Left lung (tissue), 14 donors: ENCODE results near the gene CNTLN. TPM values are rescaled to one million over a fixed set of nuclear protein-coding genes. Genes with fewer than 3 reads are reported as not detected.

ENCODE experiments used
- ATAC-seq: fragments of 200-7000 bp; cut with Tn5 transposase; one replicate; pipeline ENCODE4 v1.9.1; 2020; ENCODE audit warnings: moderate library complexity
- DNase-seq, 4 donors: peaks; one replicate each; pipeline ENCODE4 v3.0.0-alpha.2; 2013 to 2020
- H3K27ac ChIP-seq, 2 donors: fragments of 200-600 bp; sonication (generic) in 1 of 2; one replicate each; pipeline versions ENCODE4 v1.5.0 to v1.8.0; 2020 to 2021
- H3K27me3 ChIP-seq, 2 donors: fragments of 200-600 bp; sonication (generic) in 1 of 2; one replicate each; pipeline versions ENCODE4 v1.5.0 to v1.8.0; 2020 to 2021
- H3K36me3 ChIP-seq, 2 donors: fragments of 200-600 bp; sonication (generic) in 1 of 2; one replicate each; pipeline versions ENCODE4 v1.5.0 to v1.8.0; 2020 to 2021
- H3K4me1 ChIP-seq, 2 donors: fragments of 200-600 bp; one replicate each; pipeline ENCODE4 v1.8.0; 2021
- H3K4me3 ChIP-seq, 2 donors: fragments of 200-600 bp; sonication (generic) in 1 of 2; one replicate each; pipeline versions ENCODE4 v1.5.0 to v1.8.0; 2020 to 2021; ENCODE audit warnings: mild to moderate bottlenecking in 1 of 2
- H3K9me3 ChIP-seq, 2 donors: fragments of 200-600 bp; sonication (generic) in 1 of 2; one replicate each; pipeline versions ENCODE4 v1.5.0 to v1.8.0; 2020 to 2021
- CTCF ChIP-seq, 2 donors: fragments of 200-600 bp; sonication (generic) in 1 of 2; IDR thresholded peaks; one replicate each; pipeline versions ENCODE4 v1.5.0 to v1.8.0; 2021; ENCODE audit warnings: antibody characterized with exemption in 2 of 2
- intact Hi-C, 2 donors: fragments of 100-400 bp; cut with DNase I; formaldehyde crosslinking; loops; one replicate each; pipeline versions ENCODE4 v1.11.2 to v1.14.2; 2022
- long read RNA-seq, 12 donors: library from polyadenylated mRNA in 2 of 12; unstranded in 2 of 12; transcript quantifications; one replicate each; pipeline ENCODE4 v2.0.0 and lab custom pipeline, GENCODE V29; 2019 to 2026
- polyA plus RNA-seq, 6 donors: library from polyadenylated mRNA; unstranded; fragments of 120-200 nt; gene quantifications; one replicate each; pipeline ENCODE4 v1.2.1, GENCODE V29; 2013; ENCODE audit not compliant: insufficient read length in 6 of 6
- total RNA-seq, 2 donors: library from RNA; stranded (reverse); fragmentation: NEBNext Ultra II Directional; extraction: Animal tissue kit (Norgen Biotek cat#: 25700); gene quantifications; one replicate each; pipeline ENCODE4 v1.2.1, GENCODE V29; 2021
- donor health status: DM: no; HTN: yes; CAD: no.
- donor health status: DM: no; HTN: no; CAD: no.

The CNTLN gene, protein sequence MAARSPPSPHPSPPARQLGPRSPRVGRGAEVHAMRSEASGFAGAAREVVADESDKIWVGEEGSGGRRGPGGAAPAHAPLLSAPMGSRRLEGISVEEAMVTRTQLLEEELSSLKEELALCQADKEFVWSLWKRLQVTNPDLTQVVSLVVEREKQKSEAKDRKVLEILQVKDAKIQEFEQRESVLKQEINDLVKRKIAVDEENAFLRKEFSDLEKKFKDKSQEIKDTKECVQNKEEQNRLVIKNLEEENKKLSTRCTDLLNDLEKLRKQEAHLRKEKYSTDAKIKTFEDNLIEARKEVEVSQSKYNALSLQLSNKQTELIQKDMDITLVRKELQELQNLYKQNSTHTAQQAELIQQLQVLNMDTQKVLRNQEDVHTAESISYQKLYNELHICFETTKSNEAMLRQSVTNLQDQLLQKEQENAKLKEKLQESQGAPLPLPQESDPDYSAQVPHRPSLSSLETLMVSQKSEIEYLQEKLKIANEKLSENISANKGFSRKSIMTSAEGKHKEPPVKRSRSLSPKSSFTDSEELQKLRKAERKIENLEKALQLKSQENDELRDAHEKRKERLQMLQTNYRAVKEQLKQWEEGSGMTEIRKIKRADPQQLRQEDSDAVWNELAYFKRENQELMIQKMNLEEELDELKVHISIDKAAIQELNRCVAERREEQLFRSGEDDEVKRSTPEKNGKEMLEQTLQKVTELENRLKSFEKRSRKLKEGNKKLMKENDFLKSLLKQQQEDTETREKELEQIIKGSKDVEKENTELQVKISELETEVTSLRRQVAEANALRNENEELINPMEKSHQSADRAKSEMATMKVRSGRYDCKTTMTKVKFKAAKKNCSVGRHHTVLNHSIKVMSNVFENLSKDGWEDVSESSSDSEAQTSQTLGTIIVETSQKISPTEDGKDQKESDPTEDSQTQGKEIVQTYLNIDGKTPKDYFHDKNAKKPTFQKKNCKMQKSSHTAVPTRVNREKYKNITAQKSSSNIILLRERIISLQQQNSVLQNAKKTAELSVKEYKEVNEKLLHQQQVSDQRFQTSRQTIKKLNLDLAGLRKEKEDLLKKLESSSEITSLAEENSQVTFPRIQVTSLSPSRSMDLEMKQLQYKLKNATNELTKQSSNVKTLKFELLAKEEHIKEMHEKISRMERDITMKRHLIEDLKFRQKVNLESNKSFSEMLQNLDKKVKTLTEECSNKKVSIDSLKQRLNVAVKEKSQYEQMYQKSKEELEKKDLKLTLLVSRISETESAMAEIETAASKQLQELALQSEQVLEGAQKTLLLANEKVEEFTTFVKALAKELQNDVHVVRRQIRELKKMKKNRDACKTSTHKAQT (N-terminal part only)
- 1 to 10 TPM; 5.2 to 6.8 TPM for total RNA-seq
- polyA plus RNA-seq = 10 to 100 TPM; 15.0 to 25.2 (median 22.4) TPM
- long read RNA-seq, donor 1, full-length matches to known transcripts = 3 of 3 reads
- long read RNA-seq, donor 1, partial matches to known transcripts = 0 of 3 reads
- long read RNA-seq, donor 1, other reads (novel, unspliced or antisense) = 0 of 3 reads
- long read RNA-seq, donor 2, full-length matches to known transcripts = 2 of 8 reads
- long read RNA-seq, donor 2, partial matches to known transcripts = 6 of 8 reads
- long read RNA-seq, donor 2, other reads (novel, unspliced or antisense) = 0 of 8 reads
- long read RNA-seq, donor 3, full-length matches to known transcripts = 2 of 2 reads
- long read RNA-seq, donor 3, partial matches to known transcripts = 0 of 2 reads
- long read RNA-seq, donor 3, other reads (novel, unspliced or antisense) = 0 of 2 reads
- long read RNA-seq, donor 4, partial matches to known transcripts = 3 of 3 reads
- long read RNA-seq, donor 4, other reads (novel, unspliced or antisense) = 0 of 3 reads
- long read RNA-seq, donor 5, full-length matches to known transcripts = 3 of 3 reads
- long read RNA-seq, donor 5, partial matches to known transcripts = 0 of 3 reads
- long read RNA-seq, donor 5, other reads (novel, unspliced or antisense) = 0 of 3 reads
- long read RNA-seq, donor 6, full-length matches to known transcripts = 1 of 1 reads
- long read RNA-seq, donor 6, partial matches to known transcripts = 0 of 1 reads
- long read RNA-seq, donor 6, other reads (novel, unspliced or antisense) = 0 of 1 reads
- long read RNA-seq, donor 7 = 0 reads
- long read RNA-seq, donor 8 = 0 reads
- long read RNA-seq, donor 9 = 0 reads
- long read RNA-seq, donor 10, partial matches to known transcripts = 5 of 6 reads
- long read RNA-seq, donor 10, other reads (novel, unspliced or antisense) = 1 of 6 reads
- long read RNA-seq, donor 11 = 0 reads
- long read RNA-seq, donor 12, full-length matches to known transcripts = 1 of 1 reads
- long read RNA-seq, donor 12, partial matches to known transcripts = 0 of 1 reads
- long read RNA-seq, donor 12, other reads (novel, unspliced or antisense) = 0 of 1 reads

GRCh38 chr9:17134396-17135294 is at the start of gene CNTLN:
Gene CNTLN (plus strand): TSS chr9:17135040. CDS start chr9:17135066, 26 bp downstream.
- H3K4me1 ChIP-seq = peaks cover 0 to 24% of the 10 kb centered on the region in 2 donors
- intact Hi-C loops = no loop called here
- H3K9me3 ChIP-seq = no peaks in the 10 kb centered on the region
- TF ChIP-seq CTCF (IDR thresholded peaks at IDR 0.05) = no peak
- no peaks in the 10 kb centered on the region for H3K36me3 ChIP-seq
- DNase-seq = peak; percentile 93 to 98 (median 96)
- peak within 1 kb of the TSS; percentile 81 to 82 for H3K27ac ChIP-seq
- H3K4me3 ChIP-seq = peak within 1 kb of the TSS; percentile 77 to 85
- H3K27me3 ChIP-seq = no peaks in the 10 kb centered on the region
- ATAC-seq = peak; percentile 96

DNA sequence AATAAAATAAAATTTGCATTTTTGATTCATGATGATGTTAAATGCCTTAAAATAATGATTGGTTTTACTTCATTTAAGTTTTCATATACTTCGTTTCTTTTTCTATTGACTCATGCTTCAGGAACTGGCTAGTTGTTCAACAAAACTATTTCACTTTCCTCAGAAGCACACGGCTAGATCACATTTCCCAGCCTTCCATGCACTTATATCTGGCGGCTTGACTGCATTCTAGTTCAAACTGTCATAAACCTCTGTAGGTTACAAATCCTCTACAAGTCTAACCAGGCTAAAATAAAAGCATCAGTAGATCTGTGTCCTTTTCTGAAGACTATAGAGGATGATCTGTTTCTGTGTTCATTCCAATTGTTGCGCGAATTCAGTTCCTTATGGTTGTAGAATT is 46.3 kb upstream of the CNTLN start:
- Histone ChIP-seq H3K27ac (no peak overlapping the region), H3K36me3 (no peaks in the 10 kb centered on the region), H3K4me3 (no peak overlapping the region), H3K9me3 (no peaks in the 10 kb centered on the region), H3K4me1 (no peaks in the 10 kb centered on the region), H3K27me3 (no peaks in the 10 kb centered on the region)
- DNase-seq (no peak), ATAC-seq (no peak)
- intact Hi-C loops = no loop called here
- TF ChIP-seq CTCF (IDR thresholded peaks at IDR 0.05) = no peak

GRCh38 chr9:17090041-17090440 is 44.8 kb upstream of the CNTLN start:
- intact Hi-C loops = no loop called here
- no peaks in the 10 kb centered on the region for H3K36me3 ChIP-seq
- no peak overlapping the region for H3K27ac ChIP-seq
- no peak overlapping the region for H3K4me3 ChIP-seq
- DNase-seq (no peak), ATAC-seq (no peak)
- no peaks in the 10 kb centered on the region for H3K4me1 ChIP-seq
- no peak for TF ChIP-seq CTCF (IDR thresholded peaks at IDR 0.05)
- no peaks in the 10 kb centered on the region for H3K27me3 ChIP-seq
- no peaks in the 10 kb centered on the region for H3K9me3 ChIP-seq
